Measurements from ENCODE around the gene SOX9. TPM values are rescaled to one million over a fixed set of nuclear protein-coding genes. Genes with fewer than 3 reads are reported as not detected.

SOX9 gene
- total and polyA plus RNA-seq, 9 of the 15 experiments (the other 6 are each of a cell fraction or from before 2014, with no cell fraction given) = 0.04 TPM; not detected in 8

GRCh38 chr17:72113751-72114150, 7.1 kb upstream of the SOX9 start (continued):
- TF ChIP-seq PML (IDR thresholded peaks at IDR 0.05; ENCODE audit: low read length) (no peak), RHOXF2B (CRISPR knock-in tag; conservative IDR thresholded peaks at IDR 0.05) (no peak), ZNF324 (CRISPR knock-in tag; IDR thresholded peaks at IDR 0.05) (no peak), KLF6 (CRISPR knock-in tag; IDR thresholded peaks at IDR 0.05; ENCODE audit: borderline replicate concordance) (no peak)

GRCh38 chr17:72115781-72116525, 4.9 kb upstream of the SOX9 start:
- Histone ChIP-seq H3K4me3 (no peak overlapping the region), H3K9me1 (ENCODE audit: control insufficient read depth, insufficient read depth, low read length) (no peaks in the 10 kb centered on the region), H3K36me3 (ENCODE audit: control insufficient read depth, insufficient read depth, low read length) (no peaks in the 10 kb centered on the region), H3K4me1 (replicated peaks in 1 of 2; ENCODE audit: control insufficient read depth in 2 of 2, insufficient read depth in 2 of 2, low read length in 2 of 2) (no peaks in the 10 kb centered on the region; a peak in 1 of 5 replicates), H3K9me3 (replicated peaks; ENCODE audit: control insufficient read depth, insufficient read depth, low read depth, low read length) (no peaks in the 10 kb centered on the region), H3K27ac (ENCODE audit: extremely low read depth, low read depth, low read length) (no peak overlapping the region), H3K9ac (ENCODE audit: insufficient read depth in 1 of 2, low read depth in 2 of 2, low read length in 2 of 2) (no peak overlapping the region), H3K27me3 (ENCODE audit: control insufficient read depth in 2 of 2, insufficient read depth in 2 of 2, low read length in 2 of 2) (peaks cover 0 to 7% of the 10 kb centered on the region in 2 experiments; a peak in 1 of 5 replicates), H2AFZ (ENCODE audit: low read depth, low read length) (no peak overlapping the region), H3K79me2 (ENCODE audit: control insufficient read depth, insufficient read depth, low read length) (no peaks in the 10 kb centered on the region), H4K20me1 (replicated peaks; ENCODE audit: control insufficient read depth, insufficient read depth, low read length) (no peaks in the 10 kb centered on the region), H3K4me2 (ENCODE audit: insufficient read depth, low read length) (no peak overlapping the region)
- POLR2A ChIA-PET = interaction anchor here (1.0 kb wide), 1 partner anchor 10 kb away, joined by 3 read pairs; no protein-coding TSS in a partner anchor
- CTCF ChIA-PET (ENCODE audit: low intra/inter-chr PET ratio) = no interaction called here
- DNase-seq (ENCODE audit: extremely low read depth in 1 of 4, low spot score in 3 of 4) (no peak), ATAC-seq (no peak), FAIRE-seq (no peak)
- in situ Hi-C loops (cut with MboI) (no loop called here), intact Hi-C loops (cut with micrococcal nuclease) (no loop called here)
- BruUV-seq (replicated peaks) = no TSS peak
- WGBS (ENCODE audit: insufficient coverage, low coverage, missing lambda C conversion rate) = 2% methylated on average over 38 of the region's 39 CpGs
- TF ChIP-seq TAF15 (IDR thresholded peaks at IDR 0.05; ENCODE audit: low read depth, low read length) (no peak), ZKSCAN8 (CRISPR knock-in tag; IDR thresholded peaks at IDR 0.05) (no peak), FOXM1 (IDR thresholded peaks at IDR 0.05; ENCODE audit: low read depth) (no peak), FOXM1 (CRISPR knock-in tag; IDR thresholded peaks at IDR 0.05; ENCODE audit: low read depth) (no peak), ELK3 (CRISPR knock-in tag; IDR thresholded peaks at IDR 0.05) (no peak), RBBP5 (IDR thresholded peaks at IDR 0.05; ENCODE audit: borderline replicate concordance, insufficient read depth, low read length, poor library complexity, severe bottlenecking) (no peak), ZNF354B (CRISPR knock-in tag; IDR thresholded peaks at IDR 0.05) (no peak), ETV6 (IDR thresholded peaks at IDR 0.05; ENCODE audit: borderline replicate concordance in 1 of 2, low read depth in 2 of 2, low read length in 1 of 2) (no peak), ETV6 (CRISPR knock-in tag; IDR thresholded peaks at IDR 0.05; ENCODE audit: borderline replicate concordance) (no peak), NR1H2 (CRISPR knock-in tag; IDR thresholded peaks at IDR 0.05) (no peak), MXI1 (IDR thresholded peaks at IDR 0.05; ENCODE audit: low read depth, low read length) (no peak), ZNF324 (CRISPR knock-in tag; IDR thresholded peaks at IDR 0.05) (no peak), PTRF (tag; IDR thresholded peaks at IDR 0.05) (no peak), GTF2A2 (tag; IDR thresholded peaks at IDR 0.05) (no peak), BACH1 (tag; IDR thresholded peaks at IDR 0.05) (no peak), NKRF (IDR thresholded peaks at IDR 0.05; ENCODE audit: borderline replicate concordance) (no peak), RNF2 (IDR thresholded peaks at IDR 0.05) (no peak)

Data from K562 (cell line).